RWPE1 (cell line): Measurements from ENCODE around the gene TOMM20.

Experiments
- CTCF ChIA-PET: fragments of 350-600 bp; sonication (Branson Sonifier 250); formaldehyde crosslinking; extraction: SDS; loops from one replicate; lab custom pipeline; 2021; lab: Yijun Ruan, JAX
- POLR2A ChIA-PET: fragments of 400-600 bp; formaldehyde crosslinking; extraction: SDS; loops from one replicate; lab custom pipeline; 2020; ENCODE audit warnings: antibody characterized with exemption; ENCODE audit not compliant: low non-redundant PET; lab: Yijun Ruan, JAX
- DNase-seq: peaks from one replicate; pipeline ENCODE4 v3.0.0; 2012; ENCODE audit warnings: low spot score
- H3K27ac ChIP-seq: fragments of 450-650 bp; 2 replicates; pipeline ENCODE4 v1.5.1; 2017
- TF ChIP-seq, protein P1 (sequence below): fragments of 450-650 bp; conservative IDR thresholded peaks from 2 replicates; pipeline ENCODE4 v1.5.1; 2017; ENCODE audit warnings: low read depth, mild to moderate bottlenecking

The TOMM20 gene

DNA sequence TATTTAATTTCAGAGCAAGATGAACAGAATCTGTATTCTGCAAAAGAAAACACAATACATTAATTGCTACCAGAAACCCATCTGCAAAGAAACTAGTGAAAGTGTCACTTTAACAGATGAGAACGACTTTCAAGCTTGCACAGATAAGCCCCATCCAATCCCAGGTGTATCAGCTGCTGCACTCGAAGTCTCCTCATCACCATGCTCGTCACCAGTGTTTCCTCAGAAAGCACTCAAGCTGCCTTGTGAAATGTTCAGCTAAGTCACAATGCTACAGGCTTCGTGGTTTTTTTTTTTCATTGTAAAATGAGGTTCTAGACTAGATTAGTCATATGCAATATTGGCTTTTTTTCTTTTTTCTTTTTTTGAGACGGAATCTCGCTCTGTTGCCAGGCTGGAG is 3.3 kb upstream of the TOMM20 start:
- CTCF ChIA-PET, result no interaction called here
- no peak for DNase-seq
- TF ChIP-seq, protein P1, sequence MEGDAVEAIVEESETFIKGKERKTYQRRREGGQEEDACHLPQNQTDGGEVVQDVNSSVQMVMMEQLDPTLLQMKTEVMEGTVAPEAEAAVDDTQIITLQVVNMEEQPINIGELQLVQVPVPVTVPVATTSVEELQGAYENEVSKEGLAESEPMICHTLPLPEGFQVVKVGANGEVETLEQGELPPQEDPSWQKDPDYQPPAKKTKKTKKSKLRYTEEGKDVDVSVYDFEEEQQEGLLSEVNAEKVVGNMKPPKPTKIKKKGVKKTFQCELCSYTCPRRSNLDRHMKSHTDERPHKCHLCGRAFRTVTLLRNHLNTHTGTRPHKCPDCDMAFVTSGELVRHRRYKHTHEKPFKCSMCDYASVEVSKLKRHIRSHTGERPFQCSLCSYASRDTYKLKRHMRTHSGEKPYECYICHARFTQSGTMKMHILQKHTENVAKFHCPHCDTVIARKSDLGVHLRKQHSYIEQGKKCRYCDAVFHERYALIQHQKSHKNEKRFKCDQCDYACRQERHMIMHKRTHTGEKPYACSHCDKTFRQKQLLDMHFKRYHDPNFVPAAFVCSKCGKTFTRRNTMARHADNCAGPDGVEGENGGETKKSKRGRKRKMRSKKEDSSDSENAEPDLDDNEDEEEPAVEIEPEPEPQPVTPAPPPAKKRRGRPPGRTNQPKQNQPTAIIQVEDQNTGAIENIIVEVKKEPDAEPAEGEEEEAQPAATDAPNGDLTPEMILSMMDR, result no peak
- POLR2A ChIA-PET, result no interaction called here
- H3K27ac ChIP-seq, result no peak overlapping the region

DNA sequence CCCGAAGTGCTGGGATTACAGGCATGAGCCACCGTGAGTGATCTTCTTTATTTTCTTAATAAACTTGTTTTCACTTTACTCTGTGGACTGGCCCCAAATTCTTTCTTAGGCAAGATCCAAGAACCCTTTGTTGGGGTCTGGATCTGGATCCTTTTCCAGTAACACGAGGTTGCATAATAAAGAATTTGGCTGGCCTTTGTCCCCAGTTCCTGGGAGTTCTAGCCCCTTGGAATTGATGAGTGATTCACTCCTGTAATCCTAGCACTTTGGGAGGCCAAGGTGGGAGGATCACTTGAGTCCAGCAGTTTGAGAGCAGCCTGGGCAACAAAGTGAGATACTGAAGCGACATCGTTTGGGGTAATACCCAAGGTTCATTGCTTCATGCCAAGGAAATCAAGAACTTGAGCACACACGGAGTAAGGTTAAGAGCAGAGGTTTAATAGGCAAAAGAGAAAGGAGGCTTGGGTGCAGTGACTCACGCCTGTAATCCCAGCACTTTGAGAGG is 2.2 kb upstream of the TOMM20 start:
- TF ChIP-seq, protein P1, result no peak
- H3K27ac ChIP-seq, result peak overlapping the region; percentile 26; the same call in 1 of the 2 replicates
- POLR2A ChIA-PET, result no interaction called here
- no peak for DNase-seq
- CTCF ChIA-PET, result no interaction called here

DNA sequence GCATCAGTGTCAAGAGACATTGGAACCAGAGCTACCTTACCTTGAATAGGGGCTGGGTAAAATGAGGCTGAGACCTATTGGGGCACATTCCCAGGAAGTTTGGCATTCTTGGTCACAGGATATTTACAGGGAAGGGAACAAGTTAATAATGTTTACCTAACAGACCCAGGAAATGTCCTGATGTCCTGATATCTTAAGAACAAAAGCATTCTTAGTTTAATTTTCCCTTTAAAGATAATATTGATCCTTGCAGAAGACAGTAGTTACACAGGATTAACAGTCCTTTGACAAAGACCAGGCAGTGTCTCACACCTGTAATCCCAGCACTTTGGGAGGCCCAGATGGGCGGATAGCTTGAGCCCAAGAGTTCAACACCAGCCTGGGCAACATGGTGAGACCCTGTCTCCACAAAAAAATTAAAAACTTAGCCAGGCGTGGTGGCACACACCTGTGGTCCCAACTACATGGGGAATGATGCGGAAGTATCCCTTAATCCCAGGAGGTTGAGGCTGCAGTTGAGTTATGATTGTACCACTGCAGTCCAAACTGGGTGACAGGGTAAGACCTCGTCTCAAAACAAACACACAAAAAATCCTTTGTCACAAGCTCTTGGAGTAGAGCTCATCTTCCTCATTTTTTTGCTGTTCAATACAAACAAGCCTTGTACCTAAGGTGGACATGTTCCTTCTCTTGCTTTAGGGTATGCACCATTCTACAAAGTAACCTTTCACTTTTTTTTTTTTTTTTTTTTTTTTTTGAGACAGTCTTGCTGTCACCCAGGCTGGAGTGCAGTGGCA is 1.3 kb upstream of the TOMM20 start:
- ChIA-PET CTCF (no interaction called here), POLR2A (interaction anchor here (0.6 to 0.7 kb wide), 3 partner anchors 9 to 482 kb away, joined by 3 to 4 read pairs (median 3); no protein-coding TSS in a partner anchor)
- no peak overlapping the region for H3K27ac ChIP-seq
- TF ChIP-seq, protein P1, result no peak
- DNase-seq, result no peak

DNA sequence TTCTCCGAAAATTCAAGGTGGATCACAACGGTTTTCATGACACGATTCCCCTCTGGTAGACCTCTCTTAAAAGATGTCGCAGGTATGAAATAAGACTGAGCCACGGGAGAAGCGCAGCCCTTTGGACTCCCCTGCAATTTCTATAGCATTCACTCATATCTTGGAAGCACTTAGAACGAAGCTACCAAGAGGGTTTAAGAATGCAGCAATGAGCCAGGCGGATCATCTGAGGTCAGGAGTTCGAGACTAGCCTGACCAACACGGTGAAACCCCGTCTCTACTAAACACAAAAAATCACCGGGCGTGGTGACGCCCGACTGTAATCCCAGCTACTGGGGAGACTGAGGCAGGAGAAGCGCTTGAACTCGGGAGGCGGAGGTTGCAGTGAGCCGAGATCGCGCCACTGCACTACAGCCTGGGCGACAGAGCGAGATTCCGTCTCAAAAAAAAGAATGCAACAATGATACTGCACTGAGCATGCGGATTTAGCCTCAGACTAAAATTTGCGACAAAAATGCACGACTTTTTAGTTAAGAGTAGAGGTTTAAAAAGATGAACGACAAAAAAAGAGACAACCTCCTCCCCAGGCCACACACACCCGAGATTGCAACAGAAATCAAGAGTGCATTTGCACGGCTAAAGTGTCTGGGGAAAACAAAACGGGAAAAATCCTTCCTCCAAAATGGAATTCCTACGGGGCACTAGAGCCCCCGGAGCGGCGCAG is 743 bp downstream of the TOMM20 start:
- TF ChIP-seq, protein P1, result no peak
- no peak for DNase-seq
- H3K27ac ChIP-seq, result peak overlapping the region; percentile 85
- ChIA-PET CTCF (interaction anchor here (0.6 kb wide), 1 partner anchor 515 kb away, joined by 3 read pairs; no protein-coding TSS in a partner anchor), POLR2A (interaction anchor here (0.6 kb wide), 1 partner anchor 31 kb away, joined by 4 read pairs; no protein-coding TSS in a partner anchor)

DNA sequence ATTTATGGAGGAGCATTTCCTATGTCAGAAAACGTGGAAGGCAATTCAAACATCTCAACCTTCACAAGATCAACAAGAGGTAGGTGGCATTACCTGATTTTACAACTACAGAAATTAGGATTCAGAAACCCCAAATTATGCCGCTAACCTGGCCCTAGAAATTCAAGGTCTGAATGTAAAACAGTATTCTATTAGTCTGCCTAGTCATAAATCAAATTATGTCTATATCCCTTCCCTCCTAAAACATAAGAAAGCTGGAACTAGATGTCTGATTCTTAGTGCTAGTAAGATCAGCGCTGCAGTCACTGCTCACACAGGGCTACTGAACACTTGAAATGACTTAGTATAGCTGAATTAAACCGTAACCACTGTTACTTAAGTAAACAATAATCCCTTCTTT is 1.4 kb downstream of the TOMM20 start:
- TF ChIP-seq, protein P1, result no peak
- H3K27ac ChIP-seq, result no peak overlapping the region
- ChIA-PET CTCF (no interaction called here), POLR2A (no interaction called here)
- DNase-seq, result no peak

DNA sequence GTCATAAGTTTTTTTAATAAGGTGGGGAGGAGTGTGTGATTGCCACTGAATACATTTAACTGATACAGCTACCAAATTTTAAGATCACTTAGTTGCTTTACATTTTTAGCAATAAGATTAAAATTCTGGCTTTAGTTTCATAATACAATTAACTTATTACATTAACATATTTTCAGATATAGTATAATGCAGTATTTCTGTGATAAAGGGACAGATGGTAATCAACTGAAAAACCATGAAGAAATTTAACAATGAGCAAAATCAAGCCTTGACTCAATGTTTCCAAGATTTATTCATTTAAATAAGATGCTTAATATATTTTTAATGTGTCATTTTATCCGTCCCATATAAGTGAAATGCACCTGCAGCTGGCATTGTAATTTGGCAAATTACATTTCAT is 4.0 kb downstream of the TOMM20 start:
- TF ChIP-seq, protein P1, result no peak
- CTCF ChIA-PET, result no interaction called here
- POLR2A ChIA-PET, result no interaction called here
- no peak overlapping the region for H3K27ac ChIP-seq
- no peak for DNase-seq
